ENCODE data around the gene SCART1. TPM values are rescaled to one million over a fixed set of nuclear protein-coding genes. Genes with fewer than 3 reads are reported as not detected.

Gene SCART1
- total RNA-seq, 1 donor from 2014 or later = 0.36 TPM

DNA sequence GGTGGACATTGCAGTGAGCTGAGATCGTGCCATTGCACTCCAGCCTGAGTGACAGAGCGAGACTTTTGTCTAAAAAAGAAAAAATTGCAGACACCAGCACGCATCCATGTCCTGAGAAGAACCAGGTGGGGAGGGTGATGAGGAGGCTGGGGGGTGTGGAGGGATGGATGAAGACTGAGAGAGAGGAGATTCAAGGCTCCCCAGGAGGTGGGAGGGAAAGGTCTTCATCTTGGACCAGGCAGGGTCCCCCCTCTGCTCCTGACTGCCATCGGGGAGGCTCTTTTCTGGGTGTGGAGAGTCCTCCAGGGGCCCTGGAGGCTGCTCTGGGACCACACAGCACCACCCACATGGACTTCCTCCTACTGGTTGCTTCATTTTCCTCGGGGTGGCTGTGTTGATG, 1.5 kb downstream of the SCART1 start:
- H3K27me3 Mint-ChIP-seq (ENCODE audit: unreplicated experiment) = peaks cover 8% of the 10 kb centered on the region
- H3K36me3 Mint-ChIP-seq (ENCODE audit: low read depth, unreplicated experiment) = no peaks in the 10 kb centered on the region
- no peak overlapping the region for H3K27ac Mint-ChIP-seq (ENCODE audit: unreplicated experiment)
- TF ChIP-seq, protein P1, sequence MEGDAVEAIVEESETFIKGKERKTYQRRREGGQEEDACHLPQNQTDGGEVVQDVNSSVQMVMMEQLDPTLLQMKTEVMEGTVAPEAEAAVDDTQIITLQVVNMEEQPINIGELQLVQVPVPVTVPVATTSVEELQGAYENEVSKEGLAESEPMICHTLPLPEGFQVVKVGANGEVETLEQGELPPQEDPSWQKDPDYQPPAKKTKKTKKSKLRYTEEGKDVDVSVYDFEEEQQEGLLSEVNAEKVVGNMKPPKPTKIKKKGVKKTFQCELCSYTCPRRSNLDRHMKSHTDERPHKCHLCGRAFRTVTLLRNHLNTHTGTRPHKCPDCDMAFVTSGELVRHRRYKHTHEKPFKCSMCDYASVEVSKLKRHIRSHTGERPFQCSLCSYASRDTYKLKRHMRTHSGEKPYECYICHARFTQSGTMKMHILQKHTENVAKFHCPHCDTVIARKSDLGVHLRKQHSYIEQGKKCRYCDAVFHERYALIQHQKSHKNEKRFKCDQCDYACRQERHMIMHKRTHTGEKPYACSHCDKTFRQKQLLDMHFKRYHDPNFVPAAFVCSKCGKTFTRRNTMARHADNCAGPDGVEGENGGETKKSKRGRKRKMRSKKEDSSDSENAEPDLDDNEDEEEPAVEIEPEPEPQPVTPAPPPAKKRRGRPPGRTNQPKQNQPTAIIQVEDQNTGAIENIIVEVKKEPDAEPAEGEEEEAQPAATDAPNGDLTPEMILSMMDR (IDR thresholded peaks at IDR 0.05; ENCODE audit: unreplicated experiment) = no peak
- no peaks in the 10 kb centered on the region for H3K4me1 Mint-ChIP-seq (ENCODE audit: unreplicated experiment)
- no peak for DNase-seq (ENCODE audit: low spot score)
- no peaks in the 10 kb centered on the region for H3K9me3 Mint-ChIP-seq (ENCODE audit: unreplicated experiment)
- no peak overlapping the region for H3K4me3 Mint-ChIP-seq (ENCODE audit: unreplicated experiment)

DNA sequence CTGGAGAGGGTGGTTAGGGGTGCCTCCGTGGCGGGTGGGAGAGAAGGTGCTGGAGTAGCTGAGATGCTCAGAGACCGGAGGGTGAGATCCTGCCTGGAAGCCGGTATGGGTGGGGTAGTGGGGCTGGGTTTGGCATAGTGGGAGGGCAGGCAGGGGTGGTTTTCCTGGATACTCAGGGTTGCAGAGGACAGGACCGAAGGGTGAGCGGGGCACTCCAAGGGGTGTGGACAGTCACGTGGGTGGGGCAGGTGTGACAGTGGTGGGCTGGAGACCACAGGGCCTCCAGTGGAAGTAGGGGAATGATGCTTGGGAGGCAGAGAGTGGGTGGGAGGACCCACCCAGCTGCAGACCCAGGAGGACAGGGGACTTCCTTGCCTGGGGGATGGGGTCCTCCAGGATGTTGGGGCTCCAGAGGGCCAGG, 1.9 kb downstream of the SCART1 start:
- DNase-seq (ENCODE audit: low spot score) = no peak
- H3K9me3 Mint-ChIP-seq (ENCODE audit: unreplicated experiment) = no peaks in the 10 kb centered on the region
- TF ChIP-seq, protein P1 (IDR thresholded peaks at IDR 0.05; ENCODE audit: unreplicated experiment) = no peak
- H3K4me1 Mint-ChIP-seq (ENCODE audit: unreplicated experiment) = no peaks in the 10 kb centered on the region
- no peak overlapping the region for H3K27ac Mint-ChIP-seq (ENCODE audit: unreplicated experiment)
- peaks cover 8% of the 10 kb centered on the region for H3K27me3 Mint-ChIP-seq (ENCODE audit: unreplicated experiment)
- H3K36me3 Mint-ChIP-seq (ENCODE audit: low read depth, unreplicated experiment) = no peaks in the 10 kb centered on the region
- no peak overlapping the region for H3K4me3 Mint-ChIP-seq (ENCODE audit: unreplicated experiment)

DNA sequence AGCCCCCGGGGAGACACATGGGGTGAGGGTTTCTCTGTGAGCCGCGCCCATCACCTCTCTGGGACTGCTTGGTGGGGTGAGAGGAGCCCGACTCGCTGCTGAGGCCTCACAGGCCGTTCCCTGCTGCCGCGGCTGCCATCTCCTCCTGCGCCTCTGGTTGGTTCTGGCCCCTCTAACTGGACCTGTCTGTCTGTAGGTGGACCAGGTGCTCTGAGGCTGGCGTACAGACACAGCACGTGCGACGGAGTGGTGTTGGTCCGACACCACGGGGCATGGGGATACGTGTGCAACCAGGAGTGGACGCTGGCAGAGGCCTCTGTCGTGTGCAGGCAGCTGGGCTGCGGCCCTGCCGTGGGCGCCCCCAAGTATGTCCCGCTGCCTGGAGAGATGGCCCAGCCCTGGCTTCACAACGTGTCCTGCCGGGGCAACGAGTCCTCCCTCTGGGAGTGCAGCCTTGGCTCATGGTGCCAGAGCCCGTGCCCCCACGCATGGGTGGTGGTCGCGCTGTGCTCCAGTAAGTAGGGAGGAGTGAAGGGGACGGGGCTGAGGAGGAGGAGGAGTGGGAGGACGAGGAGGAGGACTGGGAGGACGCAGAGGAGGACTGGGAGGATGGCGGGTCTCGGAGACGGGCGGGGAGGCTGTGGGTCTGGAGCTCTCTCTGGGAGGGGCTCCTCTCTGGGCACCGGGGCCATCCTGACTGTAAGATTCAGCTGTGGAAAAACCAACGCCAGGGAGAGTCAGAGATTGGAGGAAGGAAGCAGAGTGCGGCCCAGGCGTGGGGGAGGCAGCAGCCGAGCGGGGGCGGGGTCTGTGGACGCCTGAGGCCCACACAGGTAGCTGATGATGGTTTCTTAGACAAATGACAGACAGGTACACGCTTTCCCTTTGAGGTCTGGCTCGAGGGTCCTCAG, 2.6 kb downstream of the SCART1 start:
- Mint-ChIP-seq H3K27me3 (ENCODE audit: unreplicated experiment) (peaks cover 8% of the 10 kb centered on the region), H3K4me3 (ENCODE audit: unreplicated experiment) (no peak overlapping the region), H3K4me1 (ENCODE audit: unreplicated experiment) (no peaks in the 10 kb centered on the region), H3K36me3 (ENCODE audit: low read depth, unreplicated experiment) (no peaks in the 10 kb centered on the region), H3K9me3 (ENCODE audit: unreplicated experiment) (no peaks in the 10 kb centered on the region), H3K27ac (ENCODE audit: unreplicated experiment) (no peak overlapping the region)
- no peak for DNase-seq (ENCODE audit: low spot score)
- TF ChIP-seq, protein P1 (IDR thresholded peaks at IDR 0.05; ENCODE audit: unreplicated experiment) = no peak

DNA sequence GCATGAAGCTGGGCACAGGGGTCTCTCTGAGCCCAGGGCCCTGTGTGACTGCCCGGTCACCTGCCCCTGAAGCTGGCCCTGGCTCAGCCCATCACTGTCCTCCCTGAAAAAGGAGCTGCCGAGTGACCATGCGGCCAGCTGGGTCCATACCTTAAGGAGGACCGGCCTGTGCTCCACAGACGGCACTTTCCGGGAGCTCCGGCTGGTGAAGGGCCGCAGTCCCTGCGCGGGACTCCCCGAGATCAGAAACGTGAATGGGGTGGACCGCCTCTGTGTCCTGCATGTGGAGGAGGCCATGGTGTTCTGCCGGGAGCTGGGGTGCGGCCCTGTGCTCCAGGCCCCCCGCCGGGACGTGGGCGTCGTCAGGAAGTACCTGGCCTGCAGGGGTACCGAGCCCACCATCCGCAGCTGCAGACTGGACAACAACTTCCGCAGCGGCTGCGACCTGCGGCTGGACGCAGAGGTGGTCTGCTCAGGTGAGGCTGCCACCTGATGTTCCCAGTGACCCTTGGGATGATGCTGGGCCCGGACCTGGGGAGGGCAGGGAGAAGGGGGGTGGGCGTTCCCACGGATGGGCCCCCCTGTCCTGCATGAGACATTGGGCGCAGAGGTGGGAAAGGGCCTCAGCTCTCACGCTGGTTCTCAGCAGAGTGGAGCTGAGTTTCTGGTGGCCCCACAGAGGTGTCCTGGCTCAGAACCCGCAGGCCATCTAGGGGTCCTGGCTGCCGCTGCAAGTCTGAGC, 3.5 kb downstream of the SCART1 start:
- H3K36me3 Mint-ChIP-seq (ENCODE audit: low read depth, unreplicated experiment) = no peaks in the 10 kb centered on the region
- H3K4me1 Mint-ChIP-seq (ENCODE audit: unreplicated experiment) = no peaks in the 10 kb centered on the region
- H3K4me3 Mint-ChIP-seq (ENCODE audit: unreplicated experiment) = no peak overlapping the region
- H3K27me3 Mint-ChIP-seq (ENCODE audit: unreplicated experiment) = peaks cover 9% of the 10 kb centered on the region
- no peaks in the 10 kb centered on the region for H3K9me3 Mint-ChIP-seq (ENCODE audit: unreplicated experiment)
- TF ChIP-seq, protein P1 (IDR thresholded peaks at IDR 0.05; ENCODE audit: unreplicated experiment) = no peak
- no peak for DNase-seq (ENCODE audit: low spot score)
- H3K27ac Mint-ChIP-seq (ENCODE audit: unreplicated experiment) = no peak overlapping the region
